Fibroblast of pulmonary artery (primary cell): ENCODE data around the gene BTG4.

Experiments used
- DNase-seq: peaks from one replicate; pipeline ENCODE4 v3.0.0-alpha.2; 2010; ENCODE audit warnings: low read depth
- H3K4me3 ChIP-seq: replicated peaks from 2 replicates; pipeline ENCODE4 v1.5.1; 2011; ENCODE audit warnings: low read depth, mild to moderate bottlenecking, control low read depth, low read length, moderate library complexity
- CTCF ChIP-seq: IDR thresholded peaks from 2 replicates; pipeline ENCODE4 v1.5.1; 2011; ENCODE audit warnings: mild to moderate bottlenecking, control low read depth, low read length, inconsistent platforms; ENCODE audit errors: missing control alignments

The BTG4 gene

GRCh38 chr11:111518668-111519067, 6.5 kb upstream of the BTG4 start:
- no peak overlapping the region for H3K4me3 ChIP-seq
- TF ChIP-seq CTCF, result no peak
- no peak for DNase-seq

GRCh38 chr11:111515591-111515990, 3.4 kb upstream of the BTG4 start:
- no peak for TF ChIP-seq CTCF
- H3K4me3 ChIP-seq, result no peak overlapping the region
- DNase-seq, result no peak

- H3K4me3 ChIP-seq, result no peak within 1 kb of the TSS
- peak; percentile 13 for TF ChIP-seq CTCF
- DNase-seq, result no peak
Observed at GRCh38 chr11:111514216-111515031, 2.2 kb upstream of the BTG4 start, which contains the start of gene HOATZ. Gene HOATZ, plus strand, starts transcription at chr11:111514778. Its CDS starts 7 bp downstream, at chr11:111514785.

GRCh38 chr11:111513240-111513605, 1.0 kb upstream of the BTG4 start:
- no peak for DNase-seq
- no peak overlapping the region for H3K4me3 ChIP-seq
- no peak for TF ChIP-seq CTCF

- TF ChIP-seq CTCF, result no peak
Observed at GRCh38 chr11:111510311-111510710, 1.9 kb downstream of the BTG4 start.

GRCh38 chr11:111502611-111503010, 9.6 kb downstream of the BTG4 start:
- no peak overlapping the region for H3K4me3 ChIP-seq
- no peak for DNase-seq
- TF ChIP-seq CTCF, result no peak

More at GRCh38 chr11:111510311-111510710, 1.9 kb downstream of the BTG4 start:
- no peak for DNase-seq
- H3K4me3 ChIP-seq, result no peak overlapping the region

- TF ChIP-seq CTCF, result no peak
- no peak for DNase-seq
- no peak overlapping the region for H3K4me3 ChIP-seq
Observed at GRCh38 chr11:111500481-111500880, 11.7 kb downstream of the BTG4 start.
